GM19193 (cell line): ENCODE data around the gene GMPR2.
A peak's percentile ranks its signal among the peaks of the same experiment; 100 is the strongest.

Source experiments
- POLR2A ChIP-seq: IDR thresholded peaks from 4 replicates; pipeline ENCODE4 v1.6.1; 2011; ENCODE audit not compliant: insufficient read depth, insufficient read length; ENCODE audit errors: extremely low read depth

GMPR2 gene

DNA sequence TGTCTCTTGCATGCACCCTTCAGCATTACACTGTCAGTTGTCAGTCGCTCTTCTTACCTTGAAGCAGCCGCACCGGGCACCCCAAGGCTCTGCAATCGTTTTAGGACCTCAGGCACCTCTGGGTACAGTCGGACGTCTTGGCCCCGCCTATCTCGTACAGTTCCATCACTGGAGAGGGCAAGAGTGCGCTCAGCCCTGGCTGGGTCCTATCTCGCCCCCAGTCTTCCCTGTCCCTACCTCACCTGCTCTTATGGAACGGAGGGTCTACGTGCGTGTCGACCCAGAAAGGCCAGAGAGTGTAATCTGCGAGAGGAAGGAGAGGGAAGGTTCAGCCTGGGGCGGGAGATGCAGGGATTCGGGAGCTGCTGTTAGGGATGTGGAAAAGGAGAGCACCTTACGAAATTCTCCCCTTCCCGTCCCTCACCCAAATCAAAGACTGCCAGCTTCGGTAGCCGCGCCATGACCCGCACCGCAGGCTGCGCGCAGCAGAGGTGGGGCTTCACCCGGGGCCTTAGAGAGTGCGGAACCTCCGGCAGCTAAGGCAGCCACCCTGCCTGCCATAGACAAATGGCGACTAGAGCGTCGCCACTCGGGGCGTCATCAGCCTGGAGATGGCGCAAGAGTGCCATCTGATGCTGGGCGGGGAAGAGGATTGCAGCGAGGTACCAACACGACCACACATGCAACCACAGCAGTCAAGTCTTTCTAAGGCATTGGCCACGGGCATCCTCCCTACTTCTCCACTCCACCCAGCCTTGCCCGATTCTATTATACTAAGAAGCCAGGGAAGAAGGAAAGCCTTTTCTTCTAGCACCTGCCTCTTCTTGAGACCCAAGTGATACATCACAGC is 17.0 kb upstream of the GMPR2 start, which contains the start of gene MDP1:
MDP1 (minus strand) TSS at position 572 of the 850 bp plus-strand sequence; CDS start at position 461, 111 bp downstream.
- peak; percentile 84 for TF ChIP-seq POLR2A

DNA sequence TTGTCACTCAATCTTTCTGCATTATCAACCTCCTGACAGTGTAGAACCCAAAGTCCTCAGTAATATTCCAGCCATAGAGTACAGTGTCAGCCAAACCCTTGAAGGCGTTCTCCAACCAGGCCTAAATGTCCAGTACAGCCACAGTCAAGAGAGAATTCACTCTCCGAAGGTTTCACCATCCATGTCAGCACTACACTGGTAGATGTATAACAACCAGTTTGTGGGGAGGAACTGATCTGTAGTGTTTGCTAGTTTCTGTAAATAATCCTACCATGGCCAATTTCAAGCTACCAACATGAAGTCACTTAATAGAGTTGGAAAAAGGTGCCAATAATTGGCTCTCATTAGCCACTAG is 16.4 kb upstream of the GMPR2 start:
- TF ChIP-seq POLR2A, result no peak

DNA sequence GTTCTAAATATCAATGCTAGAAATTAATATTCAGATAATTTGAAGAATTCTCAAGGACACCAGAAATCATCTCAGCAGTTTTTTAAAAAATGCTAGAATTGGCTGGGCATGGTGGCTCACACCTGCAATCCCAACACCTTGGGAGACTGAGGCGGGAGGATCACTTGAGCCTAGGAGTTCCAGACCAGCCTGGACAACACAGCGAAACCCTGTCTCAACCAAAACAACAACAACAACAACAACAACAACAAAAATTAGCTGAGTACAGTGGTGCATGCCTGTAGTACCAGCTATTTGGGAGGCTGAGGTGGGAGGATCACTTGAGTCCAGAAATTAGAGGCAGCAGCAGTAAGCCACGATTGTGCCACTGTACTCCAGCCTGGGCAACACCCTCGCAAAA is 13.6 kb upstream of the GMPR2 start:
- no peak for TF ChIP-seq POLR2A

DNA sequence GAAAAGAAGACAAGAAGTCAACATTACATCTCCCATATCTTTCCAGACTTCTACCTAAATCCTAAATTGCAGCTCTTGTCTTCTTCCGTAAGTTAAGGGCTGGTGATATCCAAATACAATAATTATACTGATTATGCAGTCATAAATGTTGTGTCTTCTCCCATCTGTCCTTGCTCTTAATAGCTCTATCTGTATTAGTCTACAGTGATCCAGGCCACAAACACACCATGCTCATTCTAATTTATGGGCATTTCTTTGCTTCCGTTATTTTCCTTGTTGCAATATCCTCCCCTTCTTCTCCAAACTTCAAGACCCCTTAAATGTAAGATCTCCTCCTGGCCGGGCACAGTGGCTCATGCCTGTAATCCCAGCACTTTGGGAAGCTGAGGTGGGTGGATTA is 13.2 kb upstream of the GMPR2 start:
- TF ChIP-seq POLR2A, result no peak

DNA sequence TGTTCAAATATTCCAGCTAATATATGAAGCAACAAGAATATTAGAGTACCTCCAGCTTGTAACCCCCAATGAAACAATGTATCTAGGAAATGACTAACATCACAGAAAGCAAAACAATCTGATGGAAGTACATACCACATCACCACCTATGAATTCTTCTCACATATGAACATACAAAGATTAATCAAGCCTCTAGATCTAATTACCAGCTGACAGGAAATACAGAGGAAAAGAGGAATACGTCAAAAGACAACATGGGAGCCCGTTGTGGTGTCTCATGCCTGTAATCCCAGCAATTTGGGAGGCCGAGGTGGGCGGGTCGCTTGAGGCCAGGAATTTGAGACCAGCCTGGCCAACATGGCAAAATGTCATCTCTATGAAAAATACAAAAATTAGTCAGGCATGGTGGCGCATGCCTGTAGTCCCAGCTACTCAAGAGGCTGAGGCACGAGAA is 8.1 kb upstream of the GMPR2 start:
- TF ChIP-seq POLR2A, result no peak

DNA sequence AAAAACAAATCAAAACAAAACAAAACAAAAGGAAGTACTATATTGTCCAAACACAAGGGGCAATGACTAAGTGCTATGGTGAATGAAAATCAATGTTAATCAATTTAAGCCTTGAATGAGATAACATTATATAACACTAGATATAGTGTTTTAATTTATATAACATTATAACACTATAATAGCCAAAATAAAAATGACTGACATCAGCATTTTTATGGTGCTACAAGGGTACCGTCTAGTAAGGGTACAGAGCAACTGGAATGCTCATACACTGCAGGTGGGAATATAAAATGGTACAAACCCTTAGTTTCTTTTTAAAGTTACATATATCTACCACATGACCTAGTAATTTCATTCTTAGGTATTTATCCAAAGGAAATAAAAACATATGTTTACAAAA is 6.3 kb upstream of the GMPR2 start:
- no peak for TF ChIP-seq POLR2A

DNA sequence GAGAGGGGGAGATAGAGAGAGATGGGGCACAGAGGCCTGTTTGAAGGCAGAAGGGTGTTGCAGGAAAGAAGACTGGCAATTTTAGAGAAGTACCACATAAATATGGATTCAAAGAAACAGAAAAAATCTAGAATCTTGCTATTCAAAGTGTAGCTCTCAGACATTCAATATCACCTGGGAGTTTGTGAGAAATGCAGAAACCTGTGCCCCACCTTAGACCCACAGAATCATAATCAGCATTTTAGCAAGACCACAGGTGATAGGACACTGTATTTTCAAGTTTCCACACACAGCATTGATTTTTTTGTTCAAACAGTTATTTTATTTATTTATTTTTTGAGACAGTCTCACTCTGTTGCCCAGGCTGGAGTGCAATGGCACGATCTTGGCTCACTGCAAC is 3.8 kb upstream of the GMPR2 start:
- TF ChIP-seq POLR2A, result no peak

DNA sequence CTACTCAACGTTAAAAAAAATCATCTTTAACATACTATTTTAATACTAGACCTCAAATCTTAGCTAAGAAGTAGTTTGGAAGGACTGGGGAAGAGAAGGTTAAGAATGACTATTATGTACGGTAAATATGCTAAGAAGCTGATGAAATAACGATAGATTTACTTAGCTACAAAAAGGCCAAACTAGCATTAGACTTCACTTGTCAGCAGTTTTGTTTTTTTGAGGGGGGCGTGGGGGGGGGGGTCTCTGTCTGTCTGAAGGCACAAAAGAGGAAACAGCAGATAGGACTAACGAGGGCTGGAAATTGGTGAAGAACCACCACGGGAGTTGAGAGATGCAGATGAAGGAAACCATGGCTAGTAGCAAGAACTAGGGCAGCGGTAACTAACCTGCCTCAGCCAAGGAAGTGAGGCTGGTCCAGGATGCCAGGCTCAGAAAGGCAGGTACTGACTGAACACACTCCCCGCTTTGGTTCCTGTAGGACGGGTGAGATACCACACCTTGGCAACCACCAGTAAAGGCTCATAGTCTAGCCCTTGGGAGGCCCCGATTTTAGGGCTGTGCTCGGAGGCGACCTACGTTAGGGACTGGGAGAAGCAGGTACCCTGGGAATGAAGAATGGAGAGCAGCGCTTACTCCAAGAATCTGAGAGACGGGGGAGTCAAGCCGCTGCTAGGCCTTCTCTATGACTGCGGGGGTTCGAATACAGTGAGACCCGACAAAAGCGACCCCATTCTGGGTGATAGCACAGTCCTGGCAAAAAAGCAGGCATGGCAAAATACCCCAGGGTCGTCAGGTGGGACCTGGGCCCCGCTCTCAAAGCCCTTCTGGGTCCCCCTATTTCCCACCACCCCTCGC is 1.2 kb upstream of the GMPR2 start:
- no peak for TF ChIP-seq POLR2A

DNA sequence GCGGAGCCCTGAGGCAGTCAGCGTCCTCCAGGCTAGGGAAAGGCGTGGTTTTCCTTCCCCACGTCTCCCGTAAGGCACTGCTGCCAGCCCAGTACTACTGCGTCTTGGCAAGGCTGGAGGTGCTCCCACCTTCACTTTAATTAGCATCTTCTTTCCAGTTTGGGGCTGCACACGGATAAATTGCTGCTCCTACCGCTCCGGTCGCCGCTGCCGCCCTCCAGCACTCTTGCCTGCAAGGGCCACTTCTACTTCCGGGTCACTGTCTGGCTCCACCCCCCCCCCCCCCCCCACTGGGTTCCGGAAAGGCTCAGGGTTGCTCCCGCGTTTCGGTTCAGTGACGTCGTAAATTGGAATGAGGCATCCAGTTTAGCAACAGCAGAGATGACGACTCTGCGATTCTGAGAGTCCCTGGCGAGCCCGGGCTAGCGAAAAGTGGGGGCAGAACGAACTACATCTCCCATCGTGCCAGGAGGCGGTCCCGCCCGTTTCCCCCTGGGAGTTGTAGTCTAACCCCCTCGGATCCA is 546 bp upstream of the GMPR2 start, which contains the start of gene NEDD8:
NEDD8 (minus strand) TSS at position 247 of the 524 bp plus-strand sequence; CDS start at position 147, 100 bp downstream.
- TF ChIP-seq POLR2A, result peak; percentile 53

DNA sequence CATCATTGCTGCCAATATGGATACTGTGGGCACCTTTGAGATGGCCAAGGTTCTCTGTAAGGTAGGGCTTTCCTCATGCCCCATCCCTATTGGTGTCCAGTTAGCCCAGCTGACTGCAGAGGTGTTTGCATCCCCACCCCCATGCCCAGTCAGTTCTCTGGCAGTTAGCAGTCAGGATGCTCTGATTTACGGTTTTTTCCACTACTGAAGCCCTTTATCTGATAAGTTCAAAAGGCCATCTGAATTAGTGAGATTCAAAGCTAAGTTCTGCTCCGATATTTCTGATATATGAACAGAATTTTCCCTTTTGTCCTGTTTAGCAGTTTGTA is 773 bp downstream of the GMPR2 start:
- TF ChIP-seq POLR2A, result no peak

DNA sequence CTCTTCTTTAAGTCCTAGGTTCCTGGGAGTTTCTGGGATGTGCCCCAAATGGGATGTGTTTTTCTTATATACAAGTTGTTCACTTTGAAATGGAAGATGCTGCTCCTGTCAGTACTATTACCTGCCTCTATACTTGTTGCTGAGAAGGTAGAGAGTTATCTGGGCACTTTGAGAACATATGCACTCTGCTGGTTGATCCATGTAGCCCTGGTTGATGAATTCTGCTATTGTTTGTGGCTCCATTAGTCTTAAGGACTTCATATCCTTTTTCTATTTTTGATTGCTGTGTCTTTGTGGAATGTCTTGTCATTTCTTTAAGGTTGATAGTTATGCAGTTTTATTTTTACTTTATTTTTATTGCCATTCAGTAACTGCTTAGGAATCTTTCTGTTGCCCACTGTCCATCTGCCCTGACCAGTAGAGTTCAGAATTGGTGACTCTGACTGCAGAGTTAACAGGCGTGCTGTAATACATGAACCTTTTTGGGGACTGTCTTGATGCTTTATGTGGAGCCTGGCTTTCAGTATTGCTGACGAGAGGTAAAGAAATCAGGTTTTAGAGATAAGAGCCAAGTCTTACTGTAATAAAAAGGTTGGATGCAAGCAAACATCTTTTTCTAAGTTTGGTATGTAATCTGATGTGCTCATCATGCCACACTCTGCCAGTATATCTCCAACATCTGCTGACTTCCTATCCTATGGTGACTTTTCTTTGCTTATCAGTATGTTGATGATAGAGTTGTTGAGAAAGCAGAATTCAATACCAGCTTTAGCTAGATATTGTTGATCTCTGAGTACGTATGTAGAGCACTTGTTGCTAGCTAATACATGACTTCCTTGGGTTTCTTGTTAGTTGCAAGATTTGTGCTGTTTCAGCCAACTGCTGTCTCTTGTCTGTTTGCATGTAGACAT is 1.6 kb downstream of the GMPR2 start:
- no peak for TF ChIP-seq POLR2A

DNA sequence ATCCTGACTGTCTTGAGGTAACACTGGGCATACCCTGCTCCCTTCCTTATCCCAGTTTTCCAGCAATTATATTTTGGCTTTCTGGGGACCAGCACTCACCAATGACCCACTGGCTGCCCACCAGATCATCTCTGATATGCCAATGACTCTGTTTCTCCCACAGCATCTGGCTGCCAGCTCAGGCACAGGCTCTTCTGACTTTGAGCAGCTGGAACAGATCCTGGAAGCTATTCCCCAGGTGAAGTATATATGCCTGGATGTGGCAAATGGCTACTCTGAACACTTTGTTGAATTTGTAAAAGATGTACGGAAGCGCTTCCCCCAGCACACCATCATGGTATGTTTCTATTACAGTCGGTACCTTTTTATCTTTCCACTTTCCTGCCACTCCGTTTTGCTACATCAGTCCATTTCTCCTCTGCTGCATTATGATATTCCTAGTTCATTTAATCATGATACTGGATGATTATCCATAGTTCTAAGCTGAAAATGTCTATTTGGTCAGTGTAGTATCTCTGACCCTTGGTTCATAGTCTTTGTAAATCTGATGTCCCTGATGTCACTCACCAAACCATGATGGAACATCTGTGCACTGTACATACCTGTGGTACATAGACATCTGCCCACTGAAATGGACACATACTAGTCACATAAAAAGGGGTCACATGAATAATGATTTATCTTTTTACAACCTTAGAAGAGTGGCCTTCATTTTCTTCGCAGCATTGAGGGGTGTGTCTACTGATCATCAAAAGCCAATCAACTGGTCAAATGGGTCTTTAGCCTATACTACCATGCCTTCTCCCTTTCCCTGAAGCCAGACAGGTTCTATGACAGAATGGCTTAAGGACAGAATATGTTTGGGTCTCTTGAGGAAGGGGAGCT is 3.3 kb downstream of the GMPR2 start:
- no peak for TF ChIP-seq POLR2A

DNA sequence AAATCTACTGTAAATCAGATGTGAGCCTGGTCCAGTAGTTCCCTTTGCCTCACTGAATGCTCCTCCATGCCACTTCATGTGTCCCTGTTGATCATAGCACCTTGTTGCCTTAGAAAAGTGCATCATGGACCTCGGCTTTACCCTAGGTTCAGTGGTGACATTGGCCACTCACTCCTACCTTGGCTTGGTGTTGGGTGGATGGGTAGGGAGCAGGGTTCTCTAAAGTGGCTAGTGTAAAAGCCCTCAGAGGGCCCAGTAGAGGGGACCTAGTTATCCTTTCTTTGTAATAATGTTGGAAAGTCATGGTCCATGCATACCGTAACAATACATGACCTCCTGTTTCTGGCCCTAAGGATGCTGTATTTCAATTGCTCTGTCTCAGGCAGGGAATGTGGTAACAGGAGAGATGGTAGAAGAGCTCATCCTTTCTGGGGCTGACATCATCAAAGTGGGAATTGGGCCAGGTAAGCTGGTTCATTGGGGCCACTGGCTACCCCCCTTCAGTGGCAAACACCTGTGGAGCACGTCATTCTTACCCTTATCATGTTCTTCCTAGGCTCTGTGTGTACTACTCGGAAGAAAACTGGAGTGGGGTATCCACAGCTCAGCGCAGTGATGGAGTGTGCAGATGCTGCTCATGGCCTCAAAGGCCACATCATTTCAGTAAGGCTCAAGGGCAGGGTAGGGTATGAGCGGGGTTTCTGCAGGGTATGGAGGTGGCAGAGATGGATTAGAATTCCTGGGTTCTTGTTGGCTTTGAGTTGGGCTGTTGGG is 4.1 kb downstream of the GMPR2 start:
- TF ChIP-seq POLR2A, result peak; percentile 22
